Vagina (tissue), 2 donors: Measurements from ENCODE around the gene TBXA2R. TPM values are rescaled to one million over a fixed set of nuclear protein-coding genes. Genes with fewer than 3 reads are reported as not detected.

ENCODE experiments used
- DNase-seq, 2 donors: peaks; one replicate each; pipeline ENCODE4 v3.0.0-alpha.2; 2017; ENCODE audit errors: extremely low spot score in 2 of 2
- H3K27ac ChIP-seq: fragments of 200-600 bp; sonication (generic); one replicate; pipeline ENCODE4 v1.5.1; 2019
- H3K27me3 ChIP-seq: fragments of 200-600 bp; sonication (generic); one replicate; pipeline ENCODE4 v1.5.1; 2019
- H3K36me3 ChIP-seq, 2 donors: fragments of 200-600 bp; sonication (generic); one replicate each; pipeline ENCODE4 v1.5.1; 2017 to 2019
- H3K4me1 ChIP-seq: fragments of 200-600 bp; sonication (generic); one replicate; pipeline ENCODE4 v1.5.1; 2019
- H3K4me3 ChIP-seq, 2 donors: fragments of 200-600 bp; sonication (generic); 1 replicate in 1 of 2; 2 replicates in 1 of 2; pipeline ENCODE4 v1.5.1; 2016 to 2019
- H3K9me3 ChIP-seq: fragments of 200-600 bp; sonication (generic); one replicate; pipeline ENCODE4 v1.5.1; 2019
- CTCF ChIP-seq, 3 experiments: fragments of 450-650 bp in 2 of 3; fragments of 200-600 bp in 1 of 3; sonication (generic) in 1 of 3; IDR thresholded peaks; one replicate each; pipeline ENCODE4 v1.5.1; 2017 to 2019; ENCODE audit warnings: antibody characterized with exemption in 3 of 3, mild to moderate bottlenecking in 2 of 3, moderate library complexity in 2 of 3
- POLR2A ChIP-seq, 2 donors: fragments of 450-650 bp; IDR thresholded peaks; one replicate each; pipeline ENCODE4 v1.6.1; 2017; ENCODE audit warnings: antibody characterized with exemption in 2 of 2, mild to moderate bottlenecking in 2 of 2, moderate library complexity in 2 of 2
- POLR2AphosphoS5 ChIP-seq, 2 donors: sonication (generic); formaldehyde crosslinking; IDR thresholded peaks; one replicate each; pipeline ENCODE4 v1.9.0; 2017; ENCODE audit warnings: antibody characterized with exemption in 2 of 2, mild to moderate bottlenecking in 2 of 2, low read depth in 1 of 2; ENCODE audit not compliant: insufficient read depth in 1 of 2
- intact Hi-C: fragments of 100-400 bp; cut with DNase I; formaldehyde crosslinking; loops from one replicate; pipeline ENCODE4 v1.15.1; 2023
- total RNA-seq: library from RNA; depleted of rRNA; stranded (reverse); fragments of >200 nt; gene quantifications from one replicate; pipeline ENCODE4 v1.2.3, GENCODE V29; 2016

TBXA2R gene
- total RNA-seq, 1 donor from 2014 or later = 1.7 TPM

GRCh38 chr19:3550947-3551791 is 55.5 kb downstream of the TBXA2R start:
- H3K4me1 ChIP-seq = peaks cover 33% of the 10 kb centered on the region
- no peaks in the 10 kb centered on the region for H3K9me3 ChIP-seq
- no peak for TF ChIP-seq POLR2AphosphoS5 (IDR thresholded peaks at IDR 0.05; ENCODE audit: insufficient read depth in 1 of 2, low read depth in 1 of 2)
- no peak for TF ChIP-seq POLR2A (IDR thresholded peaks at IDR 0.05)
- TF ChIP-seq CTCF (IDR thresholded peaks at IDR 0.05) = no peak
- no peaks in the 10 kb centered on the region for H3K27me3 ChIP-seq
- DNase-seq = no peak
- H3K4me3 ChIP-seq = no peak overlapping the region
- no peak overlapping the region for H3K27ac ChIP-seq
- H3K36me3 ChIP-seq = peaks cover 0 to 7% of the 10 kb centered on the region in 2 donors
- intact Hi-C loops = no loop called here

- TF ChIP-seq CTCF (IDR thresholded peaks at IDR 0.05) = no peak
- no peak for TF ChIP-seq POLR2A (IDR thresholded peaks at IDR 0.05)
- TF ChIP-seq POLR2AphosphoS5 (IDR thresholded peaks at IDR 0.05; ENCODE audit: insufficient read depth in 1 of 2, low read depth in 1 of 2) = no peak
- intact Hi-C loops = loop anchor here (10.0 kb wide), 1 partner anchor 155 kb away; the partner anchor contains the start of genes PIP5K1C and TJP3
- H3K4me3 ChIP-seq = no peak overlapping the region
- peaks cover 20% of the 10 kb centered on the region for H3K4me1 ChIP-seq
- H3K27ac ChIP-seq = no peak overlapping the region
- no peak for DNase-seq
- no peaks in the 10 kb centered on the region for H3K27me3 ChIP-seq
- peaks cover 0 to 7% of the 10 kb centered on the region in 2 donors for H3K36me3 ChIP-seq
- no peaks in the 10 kb centered on the region for H3K9me3 ChIP-seq
Observed at GRCh38 chr19:3549816-3550215, 56.9 kb downstream of the TBXA2R start.

- peaks cover 8% of the 10 kb centered on the region for H3K4me1 ChIP-seq
- no peaks in the 10 kb centered on the region for H3K27me3 ChIP-seq
- no peaks in the 10 kb centered on the region for H3K9me3 ChIP-seq
- TF ChIP-seq POLR2AphosphoS5 (IDR thresholded peaks at IDR 0.05; ENCODE audit: insufficient read depth in 1 of 2, low read depth in 1 of 2) = no peak
- no peak overlapping the region for H3K4me3 ChIP-seq
- DNase-seq = no peak
- H3K27ac ChIP-seq = no peak overlapping the region
- intact Hi-C loops = loop anchor here (10.0 kb wide), 1 partner anchor 156 kb away; the partner anchor contains the start of genes PIP5K1C and TJP3
- peaks cover 0 to 7% of the 10 kb centered on the region in 2 donors for H3K36me3 ChIP-seq
Observed at GRCh38 chr19:3548606-3549005, 58.1 kb downstream of the TBXA2R start.

- no peak for DNase-seq
- H3K4me1 ChIP-seq = peaks cover 5% of the 10 kb centered on the region
- no peak overlapping the region for H3K27ac ChIP-seq
- TF ChIP-seq POLR2AphosphoS5 (IDR thresholded peaks at IDR 0.05; ENCODE audit: insufficient read depth in 1 of 2, low read depth in 1 of 2) (no peak), POLR2A (IDR thresholded peaks at IDR 0.05) (no peak), CTCF (IDR thresholded peaks at IDR 0.05) (no peak)
- no peak overlapping the region for H3K4me3 ChIP-seq
- H3K27me3 ChIP-seq = no peaks in the 10 kb centered on the region
- intact Hi-C loops = loop anchor here (10.0 kb wide), 1 partner anchor 157 kb away; the partner anchor contains the start of genes PIP5K1C and TJP3
- H3K36me3 ChIP-seq = peaks cover 0 to 7% of the 10 kb centered on the region in 2 donors
- no peaks in the 10 kb centered on the region for H3K9me3 ChIP-seq
Observed at GRCh38 chr19:3547767-3548282, 58.9 kb downstream of the TBXA2R start.

- H3K4me3 ChIP-seq = no peak overlapping the region
- no peak for DNase-seq
- peak in 1 of 3 experiments; percentile 24 for TF ChIP-seq CTCF (IDR thresholded peaks at IDR 0.05)
- no peak for TF ChIP-seq POLR2AphosphoS5 (IDR thresholded peaks at IDR 0.05; ENCODE audit: insufficient read depth in 1 of 2, low read depth in 1 of 2)
- H3K27me3 ChIP-seq = no peaks in the 10 kb centered on the region
- H3K27ac ChIP-seq = no peak overlapping the region
- no peaks in the 10 kb centered on the region for H3K4me1 ChIP-seq
- no peaks in the 10 kb centered on the region for H3K9me3 ChIP-seq
- H3K36me3 ChIP-seq = peaks cover 0 to 7% of the 10 kb centered on the region in 2 donors
- intact Hi-C loops = loop anchor here (10.0 kb wide), 1 partner anchor 157 kb away; the partner anchor contains the start of genes PIP5K1C and TJP3
Observed at GRCh38 chr19:3547301-3547731, 59.4 kb downstream of the TBXA2R start.
